Measurements from ENCODE around the gene MMP24OS.

DNA sequence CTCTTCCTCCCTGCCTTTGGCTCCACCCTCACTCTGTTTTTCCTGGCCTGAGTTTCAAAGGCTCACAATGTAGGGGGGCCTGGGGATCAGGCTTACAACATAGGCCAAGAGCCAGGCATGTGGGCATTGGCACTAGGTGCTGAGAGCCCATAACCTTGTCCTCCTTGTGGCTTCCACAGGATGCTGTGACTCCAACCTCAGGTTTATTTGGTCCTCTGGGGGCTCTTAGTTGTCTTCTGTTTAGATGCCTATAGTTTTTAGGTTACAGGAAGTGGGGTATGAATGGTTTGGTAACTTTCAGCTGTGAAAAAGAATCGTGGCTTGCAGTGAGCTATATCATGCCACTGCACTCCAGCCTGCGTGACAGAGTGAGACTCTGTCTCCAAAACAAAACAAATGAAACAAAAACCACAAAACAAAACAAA, 25.9 kb downstream of the MMP24OS start:
- TF ChIP-seq, protein P1, sequence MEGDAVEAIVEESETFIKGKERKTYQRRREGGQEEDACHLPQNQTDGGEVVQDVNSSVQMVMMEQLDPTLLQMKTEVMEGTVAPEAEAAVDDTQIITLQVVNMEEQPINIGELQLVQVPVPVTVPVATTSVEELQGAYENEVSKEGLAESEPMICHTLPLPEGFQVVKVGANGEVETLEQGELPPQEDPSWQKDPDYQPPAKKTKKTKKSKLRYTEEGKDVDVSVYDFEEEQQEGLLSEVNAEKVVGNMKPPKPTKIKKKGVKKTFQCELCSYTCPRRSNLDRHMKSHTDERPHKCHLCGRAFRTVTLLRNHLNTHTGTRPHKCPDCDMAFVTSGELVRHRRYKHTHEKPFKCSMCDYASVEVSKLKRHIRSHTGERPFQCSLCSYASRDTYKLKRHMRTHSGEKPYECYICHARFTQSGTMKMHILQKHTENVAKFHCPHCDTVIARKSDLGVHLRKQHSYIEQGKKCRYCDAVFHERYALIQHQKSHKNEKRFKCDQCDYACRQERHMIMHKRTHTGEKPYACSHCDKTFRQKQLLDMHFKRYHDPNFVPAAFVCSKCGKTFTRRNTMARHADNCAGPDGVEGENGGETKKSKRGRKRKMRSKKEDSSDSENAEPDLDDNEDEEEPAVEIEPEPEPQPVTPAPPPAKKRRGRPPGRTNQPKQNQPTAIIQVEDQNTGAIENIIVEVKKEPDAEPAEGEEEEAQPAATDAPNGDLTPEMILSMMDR (IDR thresholded peaks at IDR 0.05), result no peak
- TF ChIP-seq POLR2A (IDR thresholded peaks at IDR 0.05), result no peak

Data from lower leg skin (tissue), 3 donors.